WTC11 (cell line): ENCODE results near the gene PRDM2. TPM values are rescaled to one million over a fixed set of nuclear protein-coding genes. Genes with fewer than 3 reads are reported as not detected.

Experiments
- ATAC-seq: fragments of 200-7000 bp; cut with Tn5 transposase; 2 replicates; pipeline ENCODE4 v1.10.0; 2021; ENCODE audit warnings: mild to moderate bottlenecking, moderate library complexity
- CTCF ChIA-PET: fragments of 300-600 bp; sonication (Branson Sonifier 250); formaldehyde crosslinking; loops from one replicate; lab custom pipeline; 2021; ENCODE audit warnings: antibody characterized with exemption; lab: Charles Lee
- POLR2A ChIA-PET: fragments of 350-600 bp; sonication (Branson Sonifier 250); formaldehyde crosslinking; loops from one replicate; lab custom pipeline; 2021; ENCODE audit warnings: antibody characterized with exemption; lab: Charles Lee
- DNase-seq: peaks from one replicate; pipeline ENCODE4 v3.0.0; 2021; ENCODE audit warnings: low spot score
- H3K27ac Mint-ChIP-seq: 2 replicates; pipeline ENCODE4 v1.8.0; 2021; ENCODE audit warnings: mixed read lengths
- H3K27me3 Mint-ChIP-seq: 2 replicates; pipeline ENCODE4 v1.8.0; 2021; ENCODE audit warnings: low read depth, mild to moderate bottlenecking, moderate library complexity, mixed read lengths
- H3K36me3 Mint-ChIP-seq: 2 replicates; pipeline ENCODE4 v1.8.0; 2021; ENCODE audit warnings: mixed read lengths
- H3K4me1 Mint-ChIP-seq: 2 replicates; pipeline ENCODE4 v1.8.0; 2022; ENCODE audit warnings: mixed read lengths
- H3K4me3 Mint-ChIP-seq: 2 replicates; pipeline ENCODE4 v1.8.0; 2021; ENCODE audit warnings: mild to moderate bottlenecking, moderate library complexity, mixed read lengths
- H3K9me3 Mint-ChIP-seq: 2 replicates; pipeline ENCODE4 v1.8.0; 2021; ENCODE audit warnings: mixed read lengths
- AFF4 ChIP-seq: sonication (generic); formaldehyde crosslinking; IDR thresholded peaks from 2 replicates; pipeline ENCODE4 v1.8.1; 2023; ENCODE audit warnings: mild to moderate bottlenecking, missing genetic modification reagents, borderline replicate concordance
- E2F5 ChIP-seq: sonication (generic); formaldehyde crosslinking; IDR thresholded peaks from 2 replicates; pipeline ENCODE4 v1.8.1; 2022; ENCODE audit warnings: mild to moderate bottlenecking, moderate library complexity, missing genetic modification reagents
- ELF4 ChIP-seq: sonication (generic); formaldehyde crosslinking; IDR thresholded peaks from 2 replicates; pipeline ENCODE4 v1.8.1; 2022; ENCODE audit warnings: low read depth, mild to moderate bottlenecking, moderate library complexity, missing genetic modification reagents
- GTF2I ChIP-seq: fragments of 250-450 bp; sonication (Bioruptor Pico); conservative IDR thresholded peaks from 2 replicates; pipeline ENCODE4 v1.4.0; 2021; ENCODE audit warnings: mild to moderate bottlenecking
- IRF1 ChIP-seq: sonication (generic); formaldehyde crosslinking; IDR thresholded peaks from 2 replicates; pipeline ENCODE4 v1.8.0; 2023; ENCODE audit warnings: missing genetic modification reagents
- PREB ChIP-seq: sonication (generic); formaldehyde crosslinking; IDR thresholded peaks from 2 replicates; pipeline ENCODE4 v1.8.1; 2022; ENCODE audit warnings: mild to moderate bottlenecking, missing genetic modification reagents, moderate library complexity, borderline replicate concordance
- RELA ChIP-seq: sonication (generic); formaldehyde crosslinking; IDR thresholded peaks from 2 replicates; pipeline ENCODE4 v1.8.1; 2022; ENCODE audit warnings: missing genetic modification reagents, mild to moderate bottlenecking, borderline replicate concordance
- SOX15 ChIP-seq: fragments of 250-450 bp; sonication (Bioruptor Pico); IDR thresholded peaks from 2 replicates; pipeline ENCODE4 v1.9.0; 2021; ENCODE audit warnings: mild to moderate bottlenecking
- ZBTB43 ChIP-seq: sonication (generic); formaldehyde crosslinking; IDR thresholded peaks from 2 replicates; pipeline ENCODE4 v1.8.1; 2023; ENCODE audit warnings: mild to moderate bottlenecking, missing genetic modification reagents
- ZNF121 ChIP-seq: sonication (generic); formaldehyde crosslinking; IDR thresholded peaks from 2 replicates; pipeline ENCODE4 v1.8.0; 2023; ENCODE audit warnings: missing genetic modification reagents
- ZNF416 ChIP-seq: fragments of 250-450 bp; sonication (Bioruptor Pico); IDR thresholded peaks from 2 replicates; pipeline ENCODE4 v1.9.0; 2021; ENCODE audit warnings: mild to moderate bottlenecking, inconsistent platforms
- ZNF512 ChIP-seq: sonication (generic); formaldehyde crosslinking; IDR thresholded peaks from 2 replicates; pipeline ENCODE4 v1.8.1; 2022; ENCODE audit warnings: missing genetic modification reagents, borderline replicate concordance
- total RNA-seq: library from RNA; stranded (reverse); gene quantifications from 3 replicates; pipeline ENCODE4 v1.2.3, GENCODE V29; 2021

Gene PRDM2
- total RNA-seq, 1 experiment from 2014 or later, result 25.0 TPM

- POLR2A ChIA-PET, result no interaction called here
- TF ChIP-seq ZNF121 (CRISPR knock-in tag) (no peak), AFF4 (CRISPR knock-in tag) (no peak)
- Mint-ChIP-seq H3K4me1 (peaks cover 10% of the 10 kb centered on the region), H3K27me3 (no peaks in the 10 kb centered on the region), H3K9me3 (no peaks in the 10 kb centered on the region), H3K27ac (no peak overlapping the region), H3K4me3 (no peak overlapping the region), H3K36me3 (no peaks in the 10 kb centered on the region)
- no peak for ATAC-seq
- CTCF ChIA-PET, result no interaction called here
- DNase-seq, result no peak
Measured at GRCh38 chr1:13707164-13707563, 7.2 kb downstream of the PRDM2 start.

- ATAC-seq (no peak), DNase-seq (no peak)
- no peaks in the 10 kb centered on the region for H3K27me3 Mint-ChIP-seq
- CTCF ChIA-PET, result interaction anchor here (1.8 kb wide), 1 partner anchor 10 kb away, joined by 4 read pairs; no protein-coding TSS in a partner anchor
- no peaks in the 10 kb centered on the region for H3K9me3 Mint-ChIP-seq
- TF ChIP-seq PREB (no peak), SOX15 (CRISPR knock-in tag) (no peak), AFF4 (CRISPR knock-in tag) (no peak), E2F5 (no peak), GTF2I (CRISPR knock-in tag) (no peak), IRF1 (CRISPR knock-in tag) (no peak), RELA (CRISPR knock-in tag) (no peak), ELF4 (CRISPR knock-in tag) (no peak), ZNF416 (no peak), ZNF512 (no peak), ZBTB43 (CRISPR knock-in tag) (no peak)
- H3K36me3 Mint-ChIP-seq, result no peaks in the 10 kb centered on the region
- no peak overlapping the region for H3K4me3 Mint-ChIP-seq
- peaks cover under 1% of the 10 kb centered on the region; the same call in 1 of the 2 replicates for H3K4me1 Mint-ChIP-seq
- no peak overlapping the region for H3K27ac Mint-ChIP-seq
- POLR2A ChIA-PET, result no interaction called here
Measured at GRCh38 chr1:13708380-13708982, 8.5 kb downstream of the PRDM2 start.
